HG02970 (cell line): Measurements from ENCODE around the gene MRGPRF.

Experiments
- ATAC-seq: cut with Tn5 transposase; IDR thresholded peaks from one replicate; pipeline ENCODE4 v1.9.1; 2021; ENCODE audit warnings: mild to moderate bottlenecking, moderate library complexity, moderate number of reproducible peaks; ENCODE audit not compliant: unreplicated experiment, low FRiP score

MRGPRF gene

DNA sequence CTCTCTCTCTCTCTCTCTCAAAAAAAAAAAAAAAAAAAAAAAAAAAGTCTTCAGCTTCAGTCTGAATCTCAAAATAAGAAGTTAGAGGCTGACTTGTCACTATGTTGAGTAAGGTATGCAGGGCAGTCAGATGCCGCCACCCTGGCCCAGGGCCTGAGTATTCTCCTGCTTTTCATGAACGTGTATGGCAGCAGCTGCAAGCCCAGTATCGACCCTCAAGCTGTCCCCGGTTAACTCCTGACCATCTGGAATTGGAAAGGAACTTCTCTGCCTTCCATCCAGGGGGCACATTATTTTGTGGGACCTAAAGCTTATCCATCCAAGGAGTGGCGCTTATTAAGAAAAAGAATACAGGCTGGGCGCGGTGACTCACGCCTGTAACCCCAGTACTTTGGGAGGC is 43.7 kb downstream of the MRGPRF start:
- no peak for ATAC-seq

DNA sequence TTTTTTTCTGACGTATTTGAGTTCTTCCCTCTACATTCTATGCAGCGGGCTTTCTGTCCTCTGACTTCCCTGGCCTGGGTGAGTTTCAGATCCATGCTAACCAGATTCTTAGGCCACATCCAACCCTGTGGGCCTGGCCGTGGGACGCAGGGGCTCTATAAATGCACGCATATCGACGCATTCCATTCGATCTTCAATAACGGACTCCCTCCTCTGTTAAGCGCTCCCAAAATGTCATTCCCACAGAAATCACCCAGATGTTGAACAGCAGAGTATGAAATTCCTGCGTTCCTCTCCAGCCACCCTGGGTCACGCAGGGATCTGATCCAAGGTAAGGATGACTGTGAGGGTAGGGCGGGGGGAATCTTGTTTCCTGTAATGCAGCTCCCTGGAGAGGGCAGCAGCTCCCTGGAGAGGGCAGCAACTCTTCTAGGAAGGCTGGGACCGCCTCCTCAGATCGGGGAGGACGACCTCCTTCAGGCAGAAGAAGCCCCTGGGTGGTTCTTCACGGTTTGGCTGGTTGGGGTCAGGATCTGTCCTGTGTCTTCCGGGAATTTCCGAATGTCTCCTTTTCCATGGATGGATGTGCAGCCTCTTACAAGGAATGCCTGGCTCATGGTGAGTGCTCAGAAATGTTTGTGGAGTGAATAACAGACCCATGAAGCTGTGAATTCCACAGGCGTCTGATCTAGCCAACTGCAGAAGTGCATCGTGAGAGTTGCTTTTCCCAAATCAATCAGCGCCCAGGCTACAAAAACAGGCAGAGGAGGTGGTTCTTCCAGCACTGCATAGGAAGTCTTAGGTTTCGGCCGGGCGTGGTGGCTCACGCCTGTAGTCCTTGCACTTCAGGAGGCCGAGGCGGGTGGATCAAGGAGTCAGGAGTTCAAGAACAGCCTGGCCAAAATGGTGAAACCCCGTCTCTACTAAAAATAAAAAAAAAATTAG is 44.5 kb downstream of the MRGPRF start:
- ATAC-seq: no peak

GRCh38 chr11:68966894-68967780 is 45.9 kb downstream of the MRGPRF start:
- ATAC-seq: no peak

GRCh38 chr11:68965901-68966853 is 46.9 kb downstream of the MRGPRF start:
- no peak for ATAC-seq

- ATAC-seq: no peak
Measured at GRCh38 chr11:68963779-68964178, 49.3 kb downstream of the MRGPRF start.

GRCh38 chr11:68962527-68963250 is 50.4 kb downstream of the MRGPRF start:
- ATAC-seq: no peak

- ATAC-seq: no peak
Measured at GRCh38 chr11:68961245-68961644, 51.8 kb downstream of the MRGPRF start.

GRCh38 chr11:68960294-68961071 is 52.6 kb downstream of the MRGPRF start:
- no peak for ATAC-seq

- ATAC-seq: no peak
Measured at GRCh38 chr11:68959465-68960293, 53.4 kb downstream of the MRGPRF start.

- ATAC-seq: no peak
Measured at GRCh38 chr11:68958211-68958610, 54.8 kb downstream of the MRGPRF start.

DNA sequence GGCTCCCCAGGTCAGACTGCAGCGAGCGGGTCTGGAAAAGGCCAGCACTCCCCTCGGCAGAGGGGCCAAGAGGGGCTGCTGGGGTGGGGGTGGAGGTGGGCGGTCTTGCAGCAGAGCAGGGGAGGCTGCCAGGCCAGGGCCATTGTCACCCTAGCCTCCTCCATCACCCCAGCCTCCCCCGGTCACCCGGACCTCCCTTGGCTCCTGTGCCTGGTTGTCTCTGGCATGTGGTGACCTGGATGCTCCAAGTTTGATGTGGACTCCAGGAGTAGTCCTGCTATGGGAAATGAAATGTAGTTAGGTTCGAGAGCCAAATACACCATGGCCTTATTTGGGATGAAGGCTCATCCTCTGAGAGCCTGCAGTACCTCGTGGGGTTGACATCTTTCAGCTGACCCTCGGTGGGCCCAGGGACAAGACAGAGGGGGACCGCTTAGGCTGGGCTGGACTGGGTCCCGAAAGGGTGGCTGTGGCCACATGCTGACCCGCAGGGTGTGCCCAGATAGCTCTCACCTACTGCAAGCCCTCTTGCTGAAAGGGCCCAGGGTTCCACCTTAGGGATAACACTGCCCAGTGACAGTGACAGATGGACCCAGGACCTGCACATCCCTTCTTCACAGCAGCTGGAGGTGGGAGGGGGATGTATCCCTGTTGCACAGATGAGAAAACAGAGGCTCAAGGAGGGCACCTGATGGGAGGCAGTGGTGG is 56.3 kb downstream of the MRGPRF start:
- ATAC-seq: no peak

DNA sequence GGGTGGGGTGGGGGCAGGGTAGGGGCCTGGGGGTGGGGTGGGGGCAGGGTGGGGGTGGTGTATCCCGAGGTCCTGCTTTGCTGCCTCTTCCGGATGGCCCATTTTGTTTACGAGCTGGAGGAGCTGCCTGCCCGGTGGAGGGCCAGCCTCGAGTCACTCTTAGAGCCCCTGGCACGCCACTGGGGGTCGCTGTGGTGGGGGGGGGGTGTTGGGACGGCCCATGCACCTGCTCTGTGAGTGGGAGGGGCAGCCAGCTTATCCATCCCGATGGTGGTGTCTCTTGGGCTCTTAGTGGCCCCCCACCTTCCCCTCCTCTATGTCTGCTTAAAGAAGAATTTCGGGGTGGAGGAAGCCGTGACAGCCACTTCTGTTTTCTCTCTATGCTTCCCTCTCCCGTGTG is 56.9 kb downstream of the MRGPRF start:
- ATAC-seq: no peak

DNA sequence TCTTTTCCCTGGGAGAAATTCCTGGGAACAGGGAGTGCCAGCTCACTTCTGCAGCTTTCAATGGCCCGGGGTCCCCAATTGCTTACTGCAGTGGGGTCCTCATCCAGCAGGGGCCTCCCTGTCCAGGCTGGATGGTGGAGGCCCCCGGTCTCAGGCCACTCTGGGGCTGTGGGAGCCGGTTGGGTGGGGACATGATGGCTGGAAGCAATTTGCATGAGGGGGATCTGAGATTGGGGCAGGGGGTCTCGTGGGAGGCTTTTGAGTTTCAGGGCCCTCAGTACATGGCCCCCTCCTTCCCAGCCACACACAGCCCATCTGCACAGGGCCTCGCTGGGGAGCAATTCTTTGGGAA is 57.5 kb downstream of the MRGPRF start:
- ATAC-seq: no peak

DNA sequence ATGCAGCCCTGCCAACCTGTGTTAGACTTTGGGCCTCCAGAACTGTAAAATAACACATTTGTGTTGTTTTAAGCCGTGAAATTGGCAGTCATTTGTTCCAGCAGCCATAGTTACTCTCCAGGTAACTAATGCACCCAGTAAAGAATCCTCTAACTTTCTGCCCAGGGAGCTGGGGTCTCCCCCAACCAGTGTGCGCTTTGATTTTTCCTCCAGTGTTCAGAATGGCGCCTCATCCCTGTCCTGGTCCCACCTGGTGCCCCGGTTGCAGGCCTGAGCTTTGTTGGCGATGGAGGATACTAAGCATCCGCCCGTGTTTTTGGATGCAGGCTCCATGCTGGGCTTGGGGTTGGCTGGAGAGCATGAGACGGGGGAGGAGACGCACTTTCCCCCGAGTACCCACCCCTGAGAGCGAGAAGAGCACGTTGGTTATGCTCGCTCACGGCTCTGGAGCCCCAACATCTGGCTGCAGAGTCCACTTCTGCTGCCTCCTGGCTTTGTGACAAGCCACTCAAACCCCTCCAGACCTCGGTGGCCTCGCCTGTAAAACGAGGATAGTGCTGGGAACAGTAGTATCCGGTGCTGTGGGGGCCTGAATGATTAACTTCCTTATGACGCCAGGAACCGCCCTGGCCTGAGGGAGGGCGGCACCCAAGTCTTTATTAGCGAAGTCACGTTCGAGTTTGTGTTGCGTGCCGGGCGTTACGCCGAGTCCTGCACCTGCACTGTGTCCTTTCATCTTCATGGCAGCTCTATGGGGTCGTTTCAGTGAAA is 58.0 kb downstream of the MRGPRF start:
- ATAC-seq: no peak
